Measurements from ENCODE around the gene MAP2K6.
A peak's percentile ranks its signal among the peaks of the same experiment; 100 is the strongest.

The MAP2K6 gene

DNA sequence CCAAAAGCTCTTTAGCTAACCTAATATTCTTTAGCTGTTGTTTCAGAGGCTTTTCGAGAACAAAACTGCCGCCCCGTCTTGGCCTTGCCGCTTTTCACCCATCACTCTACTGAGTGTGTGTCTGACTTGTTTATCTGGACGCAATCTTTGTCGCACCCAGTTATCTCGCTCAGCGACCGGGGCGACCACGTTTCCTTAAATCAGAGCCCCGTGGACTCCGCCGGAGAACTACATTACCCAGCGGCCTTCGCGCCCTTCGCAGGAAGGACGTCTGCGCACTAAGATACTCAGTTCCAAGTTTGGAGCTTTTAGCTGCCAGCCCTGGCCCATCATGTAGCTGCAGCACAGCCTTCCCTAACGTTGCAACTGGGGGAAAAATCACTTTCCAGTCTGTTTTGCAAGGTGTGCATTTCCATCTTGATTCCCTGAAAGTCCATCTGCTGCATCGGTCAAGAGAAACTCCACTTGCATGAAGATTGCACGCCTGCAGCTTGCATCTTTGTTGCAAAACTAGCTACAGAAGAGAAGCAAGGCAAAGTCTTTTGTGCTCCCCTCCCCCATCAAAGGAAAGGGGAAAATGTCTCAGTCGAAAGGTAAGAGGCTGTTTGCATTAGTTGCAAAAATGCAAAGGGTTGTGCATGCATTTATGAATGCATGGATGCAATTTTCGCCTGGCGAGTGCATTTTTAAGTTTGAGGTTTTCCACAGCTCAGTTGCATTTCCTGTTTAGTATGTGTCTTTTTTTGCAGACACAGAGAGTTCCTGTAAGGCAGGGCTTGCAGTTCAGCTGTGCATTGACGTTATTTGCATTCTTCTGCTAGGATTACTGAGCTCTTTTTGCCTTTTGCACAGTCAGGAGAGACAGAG, at the start of gene MAP2K6:
TSS of gene MAP2K6 (plus strand) at position 290 of the 867 bp plus-strand sequence. CDS start at position 578, 288 bp downstream.
- H3K36me3 ChIP-seq (ENCODE audit: control insufficient read depth in 2 of 2, insufficient read depth in 2 of 2, low read length in 2 of 2): no peaks in the 10 kb centered on the region
- peak within 1 kb of the TSS; percentile 18 for H3K27ac ChIP-seq (ENCODE audit: low read length)
- peak within 1 kb of the TSS; percentile 92 to 95 for H3K4me3 ChIP-seq (ENCODE audit: low read length in 2 of 2)
- peaks cover 12% of the 10 kb centered on the region for H3K4me1 ChIP-seq (ENCODE audit: control insufficient read depth, insufficient read depth, low read length)
- no peaks in the 10 kb centered on the region for H3K9me3 ChIP-seq (ENCODE audit: control insufficient read depth in 2 of 2, low read length in 2 of 2)
- H3K9ac ChIP-seq (ENCODE audit: low read length in 2 of 2): peak within 1 kb of the TSS; percentile 59 to 74
- no peaks in the 10 kb centered on the region for H3K27me3 ChIP-seq (ENCODE audit: control insufficient read depth in 1 of 2, insufficient read depth in 2 of 2, low read length in 2 of 2)

DNA sequence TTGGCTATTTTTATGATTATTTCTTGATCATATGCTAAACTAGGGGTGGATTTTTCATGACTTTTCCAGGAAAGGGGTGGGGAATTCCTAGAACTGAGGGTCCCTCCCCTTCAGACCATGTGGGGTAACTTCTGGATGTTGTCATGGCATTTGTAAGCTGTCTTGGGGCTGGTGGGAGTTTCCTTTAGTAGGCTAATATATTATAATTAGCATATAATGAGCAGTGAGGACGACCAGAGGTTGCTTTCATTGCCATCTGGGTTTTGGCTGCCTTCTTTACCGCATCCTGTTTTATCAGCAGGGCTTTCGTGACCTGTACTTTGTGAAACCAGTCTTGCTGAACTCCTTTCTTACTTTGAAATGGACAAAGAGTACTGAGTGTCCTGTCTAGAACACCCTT, 47.2 kb upstream of the MAP2K6 start:
- H3K4me3 ChIP-seq (ENCODE audit: low read length in 2 of 2): no peak overlapping the region
- H3K4me1 ChIP-seq (ENCODE audit: control insufficient read depth, insufficient read depth, low read length): no peaks in the 10 kb centered on the region
- H3K27ac ChIP-seq (ENCODE audit: low read length): no peak overlapping the region
- no peaks in the 10 kb centered on the region for H3K36me3 ChIP-seq (ENCODE audit: control insufficient read depth in 2 of 2, insufficient read depth in 2 of 2, low read length in 2 of 2)
- H3K9ac ChIP-seq (ENCODE audit: low read length in 2 of 2): no peak overlapping the region
- H3K27me3 ChIP-seq (ENCODE audit: control insufficient read depth in 1 of 2, insufficient read depth in 2 of 2, low read length in 2 of 2): no peaks in the 10 kb centered on the region
- H3K9me3 ChIP-seq (ENCODE audit: control insufficient read depth in 2 of 2, low read length in 2 of 2): no peaks in the 10 kb centered on the region

DNA sequence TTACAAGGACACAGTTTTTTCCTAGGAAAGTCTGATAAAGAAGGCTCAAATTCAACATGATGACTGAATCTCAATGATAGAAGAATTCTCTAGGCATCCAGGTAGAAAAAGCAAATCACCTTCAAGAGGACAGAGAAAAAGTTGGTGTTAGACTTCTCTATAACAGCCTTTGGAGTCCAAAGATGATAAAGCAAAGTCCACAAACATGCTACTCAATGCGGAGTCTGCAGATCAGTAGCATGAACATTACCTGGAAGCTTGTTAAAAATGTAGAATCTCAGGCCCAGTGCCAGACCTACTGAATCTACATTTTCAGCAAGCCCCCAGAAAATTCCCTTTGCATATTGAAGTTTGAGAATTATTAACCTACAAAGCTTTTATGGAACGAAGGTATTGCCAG, 41.4 kb upstream of the MAP2K6 start:
- H3K4me3 ChIP-seq (ENCODE audit: low read length in 2 of 2): no peak overlapping the region
- H3K9me3 ChIP-seq (ENCODE audit: control insufficient read depth in 2 of 2, low read length in 2 of 2): no peaks in the 10 kb centered on the region
- no peaks in the 10 kb centered on the region for H3K36me3 ChIP-seq (ENCODE audit: control insufficient read depth in 2 of 2, insufficient read depth in 2 of 2, low read length in 2 of 2)
- no peaks in the 10 kb centered on the region for H3K27me3 ChIP-seq (ENCODE audit: control insufficient read depth in 1 of 2, insufficient read depth in 2 of 2, low read length in 2 of 2)
- no peak overlapping the region for H3K27ac ChIP-seq (ENCODE audit: low read length)
- H3K4me1 ChIP-seq (ENCODE audit: control insufficient read depth, insufficient read depth, low read length): no peaks in the 10 kb centered on the region
- H3K9ac ChIP-seq (ENCODE audit: low read length in 2 of 2): no peak overlapping the region

DNA sequence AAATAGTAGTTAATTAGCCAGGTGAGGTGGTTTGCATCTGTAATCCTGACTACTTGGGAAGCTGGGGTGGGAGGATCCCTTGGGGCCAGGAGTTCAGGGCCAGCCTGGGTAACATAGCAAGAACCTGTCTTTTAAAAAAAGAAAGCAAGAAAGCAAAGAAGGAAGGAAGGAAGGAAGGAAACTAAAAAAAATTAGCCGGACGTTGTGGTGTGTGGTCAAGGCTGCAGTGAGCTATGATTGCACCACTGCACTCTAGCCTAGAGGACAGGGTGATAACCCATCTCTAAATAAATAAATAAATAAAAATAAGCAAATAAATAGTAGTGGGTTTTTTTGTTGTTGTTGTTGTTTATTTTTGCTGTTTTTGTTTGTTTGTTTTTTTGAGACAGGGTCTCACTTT, 39.3 kb upstream of the MAP2K6 start:
- Histone ChIP-seq H3K9me3 (ENCODE audit: control insufficient read depth in 2 of 2, low read length in 2 of 2) (no peaks in the 10 kb centered on the region), H3K27ac (ENCODE audit: low read length) (no peak overlapping the region), H3K9ac (ENCODE audit: low read length in 2 of 2) (no peak overlapping the region), H3K27me3 (ENCODE audit: control insufficient read depth in 1 of 2, insufficient read depth in 2 of 2, low read length in 2 of 2) (no peaks in the 10 kb centered on the region), H3K4me1 (ENCODE audit: control insufficient read depth, insufficient read depth, low read length) (no peaks in the 10 kb centered on the region), H3K36me3 (ENCODE audit: control insufficient read depth in 2 of 2, insufficient read depth in 2 of 2, low read length in 2 of 2) (no peaks in the 10 kb centered on the region), H3K4me3 (ENCODE audit: low read length in 2 of 2) (no peak overlapping the region)

DNA sequence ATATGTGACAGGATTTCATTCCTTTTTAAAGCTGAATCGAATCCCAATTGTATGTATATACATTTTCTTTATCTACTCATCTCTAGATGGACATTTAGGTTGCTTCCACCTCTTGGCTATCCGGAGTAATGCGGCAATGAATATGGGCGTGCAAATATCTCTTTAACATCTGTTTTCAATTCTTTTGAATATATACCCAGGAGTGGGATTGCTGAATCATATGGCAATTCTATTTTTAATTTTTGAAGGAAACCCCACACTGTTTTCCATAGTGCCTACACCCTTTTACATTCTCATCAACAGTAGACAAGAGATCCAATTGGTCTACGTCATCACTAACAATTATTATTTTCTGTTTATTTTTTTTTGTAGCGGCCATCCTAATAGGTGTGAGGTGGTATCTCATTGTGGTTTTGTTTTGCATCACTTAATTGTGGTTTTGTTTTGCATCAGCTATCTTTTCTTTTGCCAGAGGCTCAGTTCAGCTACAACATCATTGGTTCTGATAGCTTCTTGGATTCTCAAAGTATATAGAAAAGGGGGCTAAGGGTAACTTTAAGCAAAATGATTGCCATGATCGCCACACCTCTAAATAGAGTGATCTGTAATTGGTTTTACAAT, 25.6 kb upstream of the MAP2K6 start:
- Histone ChIP-seq H3K9ac (ENCODE audit: low read length in 2 of 2) (no peak overlapping the region), H3K4me3 (ENCODE audit: low read length in 2 of 2) (no peak overlapping the region), H3K9me3 (ENCODE audit: control insufficient read depth in 2 of 2, low read length in 2 of 2) (no peaks in the 10 kb centered on the region), H3K36me3 (ENCODE audit: control insufficient read depth in 2 of 2, insufficient read depth in 2 of 2, low read length in 2 of 2) (no peaks in the 10 kb centered on the region), H3K27ac (ENCODE audit: low read length) (no peak overlapping the region), H3K27me3 (ENCODE audit: control insufficient read depth in 1 of 2, insufficient read depth in 2 of 2, low read length in 2 of 2) (no peaks in the 10 kb centered on the region), H3K4me1 (ENCODE audit: control insufficient read depth, insufficient read depth, low read length) (no peaks in the 10 kb centered on the region)

DNA sequence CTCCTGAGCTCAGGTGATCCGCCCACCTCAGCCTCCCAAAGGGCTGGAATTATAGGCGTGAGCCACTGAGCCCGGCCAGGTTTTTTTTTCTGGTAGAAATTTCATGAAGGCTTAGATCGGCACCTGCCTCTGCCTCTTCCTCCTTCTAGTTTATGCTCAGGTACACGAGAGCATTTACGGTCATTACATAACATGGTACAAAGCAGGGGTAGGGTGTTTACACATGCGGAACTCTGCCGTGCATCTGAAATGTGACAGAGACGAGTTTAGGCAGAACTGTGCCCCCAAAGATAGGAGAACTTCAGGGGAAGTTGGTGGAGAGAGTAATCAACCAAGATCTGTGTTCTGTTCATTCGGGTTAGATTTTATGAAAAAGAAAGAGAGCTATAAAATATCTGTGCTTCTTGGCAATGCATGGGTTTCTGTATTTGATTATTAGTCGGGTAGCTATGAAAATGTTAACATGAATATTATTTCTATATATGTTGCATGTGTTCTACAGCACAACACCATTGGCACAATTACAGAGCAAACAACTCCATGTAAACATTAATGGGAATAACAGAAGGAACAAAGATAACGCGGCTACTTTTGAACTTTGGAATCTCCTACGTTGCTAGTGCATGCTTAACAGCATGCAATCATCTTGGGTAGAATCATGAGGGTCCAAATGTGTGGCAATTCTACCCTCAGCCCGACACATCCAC, 23.5 kb upstream of the MAP2K6 start:
- no peak overlapping the region for H3K4me3 ChIP-seq (ENCODE audit: low read length in 2 of 2)
- no peaks in the 10 kb centered on the region for H3K27me3 ChIP-seq (ENCODE audit: control insufficient read depth in 1 of 2, insufficient read depth in 2 of 2, low read length in 2 of 2)
- no peak overlapping the region for H3K9ac ChIP-seq (ENCODE audit: low read length in 2 of 2)
- H3K9me3 ChIP-seq (ENCODE audit: control insufficient read depth in 2 of 2, low read length in 2 of 2): no peaks in the 10 kb centered on the region
- no peak overlapping the region for H3K27ac ChIP-seq (ENCODE audit: low read length)
- H3K36me3 ChIP-seq (ENCODE audit: control insufficient read depth in 2 of 2, insufficient read depth in 2 of 2, low read length in 2 of 2): no peaks in the 10 kb centered on the region
- H3K4me1 ChIP-seq (ENCODE audit: control insufficient read depth, insufficient read depth, low read length): no peaks in the 10 kb centered on the region

DNA sequence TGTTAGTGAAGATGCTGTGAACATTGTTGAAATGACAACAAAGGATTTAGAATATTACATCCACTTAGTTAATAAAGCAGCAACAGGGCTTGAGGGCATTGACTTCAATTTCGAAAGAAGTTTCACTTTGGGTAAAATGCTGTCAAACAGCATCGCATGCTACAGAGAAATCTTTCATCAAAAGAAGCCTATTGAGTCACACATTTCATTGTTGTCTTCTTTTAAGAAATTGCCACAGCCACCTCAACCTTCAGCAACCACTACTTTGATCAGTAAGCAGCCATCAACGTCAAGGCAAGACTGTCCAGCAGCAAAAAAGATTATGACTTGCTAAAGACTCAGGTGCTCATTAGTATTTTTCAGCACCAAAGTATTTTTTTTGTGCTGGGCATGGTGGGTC, 13.2 kb upstream of the MAP2K6 start:
- no peaks in the 10 kb centered on the region for H3K36me3 ChIP-seq (ENCODE audit: control insufficient read depth in 2 of 2, insufficient read depth in 2 of 2, low read length in 2 of 2)
- H3K9me3 ChIP-seq (ENCODE audit: control insufficient read depth in 2 of 2, low read length in 2 of 2): no peaks in the 10 kb centered on the region
- H3K4me3 ChIP-seq (ENCODE audit: low read length in 2 of 2): no peak overlapping the region
- H3K9ac ChIP-seq (ENCODE audit: low read length in 2 of 2): no peak overlapping the region
- no peaks in the 10 kb centered on the region for H3K4me1 ChIP-seq (ENCODE audit: control insufficient read depth, insufficient read depth, low read length)
- no peak overlapping the region for H3K27ac ChIP-seq (ENCODE audit: low read length)
- H3K27me3 ChIP-seq (ENCODE audit: control insufficient read depth in 1 of 2, insufficient read depth in 2 of 2, low read length in 2 of 2): no peaks in the 10 kb centered on the region

DNA sequence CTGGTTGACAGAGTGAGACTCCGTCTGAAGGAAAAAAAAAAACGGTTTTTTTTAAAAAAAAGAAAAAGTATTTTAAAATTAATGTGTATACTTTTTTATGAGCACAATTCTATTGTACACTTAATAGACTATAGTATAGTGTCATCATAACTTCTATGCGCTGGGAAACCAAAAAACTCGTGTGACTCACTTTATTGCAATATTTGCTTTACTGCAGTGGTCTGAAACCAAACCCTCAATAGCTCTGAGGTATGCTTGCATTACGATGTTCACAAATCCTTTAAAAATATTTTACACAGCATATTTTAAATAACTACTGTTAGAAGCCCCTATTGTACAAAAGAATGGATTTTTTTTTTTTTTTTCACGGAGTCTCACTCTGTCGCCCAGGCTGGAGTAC, 12.4 kb upstream of the MAP2K6 start:
- H3K27me3 ChIP-seq (ENCODE audit: control insufficient read depth in 1 of 2, insufficient read depth in 2 of 2, low read length in 2 of 2): no peaks in the 10 kb centered on the region
- no peaks in the 10 kb centered on the region for H3K4me1 ChIP-seq (ENCODE audit: control insufficient read depth, insufficient read depth, low read length)
- no peaks in the 10 kb centered on the region for H3K36me3 ChIP-seq (ENCODE audit: control insufficient read depth in 2 of 2, insufficient read depth in 2 of 2, low read length in 2 of 2)
- H3K9ac ChIP-seq (ENCODE audit: low read length in 2 of 2): no peak overlapping the region
- H3K27ac ChIP-seq (ENCODE audit: low read length): no peak overlapping the region
- no peak overlapping the region for H3K4me3 ChIP-seq (ENCODE audit: low read length in 2 of 2)
- no peaks in the 10 kb centered on the region for H3K9me3 ChIP-seq (ENCODE audit: control insufficient read depth in 2 of 2, low read length in 2 of 2)

DNA sequence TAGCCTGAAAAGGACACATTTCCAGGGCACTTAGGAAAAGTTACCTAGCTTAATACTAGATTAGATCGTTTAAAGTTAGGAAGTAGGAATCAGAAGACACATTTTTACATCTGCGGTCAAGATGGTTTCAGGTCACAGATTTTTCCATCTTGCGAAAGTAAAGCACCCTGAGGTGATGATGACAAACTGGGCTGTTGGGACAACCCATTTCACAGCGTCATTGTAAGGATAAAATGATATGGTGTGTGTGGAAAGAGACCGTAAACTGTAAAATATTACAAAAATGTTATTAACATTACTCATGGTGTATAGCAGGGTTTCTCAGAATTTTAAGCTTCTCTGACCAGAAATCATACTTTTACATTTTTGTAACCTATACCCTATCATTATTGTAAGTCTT, 10.1 kb upstream of the MAP2K6 start:
- no peaks in the 10 kb centered on the region for H3K27me3 ChIP-seq (ENCODE audit: control insufficient read depth in 1 of 2, insufficient read depth in 2 of 2, low read length in 2 of 2)
- no peak overlapping the region for H3K27ac ChIP-seq (ENCODE audit: low read length)
- no peaks in the 10 kb centered on the region for H3K36me3 ChIP-seq (ENCODE audit: control insufficient read depth in 2 of 2, insufficient read depth in 2 of 2, low read length in 2 of 2)
- no peak overlapping the region for H3K9ac ChIP-seq (ENCODE audit: low read length in 2 of 2)
- no peak overlapping the region for H3K4me3 ChIP-seq (ENCODE audit: low read length in 2 of 2)
- H3K9me3 ChIP-seq (ENCODE audit: control insufficient read depth in 2 of 2, low read length in 2 of 2): no peaks in the 10 kb centered on the region
- no peaks in the 10 kb centered on the region for H3K4me1 ChIP-seq (ENCODE audit: control insufficient read depth, insufficient read depth, low read length)

DNA sequence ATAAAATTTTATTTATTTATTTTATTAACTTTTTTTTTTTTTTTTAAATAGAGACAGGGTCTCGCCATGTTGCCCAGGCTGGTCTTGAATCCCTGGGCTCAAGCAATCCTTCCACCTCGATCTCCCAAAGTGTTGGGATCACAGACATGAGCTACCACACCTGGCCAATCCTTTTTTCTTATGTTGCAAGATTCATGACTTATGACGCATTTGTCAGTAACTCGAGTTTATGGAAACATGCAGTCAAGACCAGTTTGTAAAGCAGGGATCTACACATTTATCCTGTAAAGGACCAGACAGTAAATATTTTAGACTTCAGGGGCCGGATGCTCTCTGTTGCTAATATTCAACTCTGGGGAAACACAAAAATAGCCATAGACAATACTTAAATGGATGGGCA, 9.4 kb upstream of the MAP2K6 start:
- H3K9ac ChIP-seq (ENCODE audit: low read length in 2 of 2): no peak overlapping the region
- no peak overlapping the region for H3K4me3 ChIP-seq (ENCODE audit: low read length in 2 of 2)
- H3K27ac ChIP-seq (ENCODE audit: low read length): no peak overlapping the region
- no peaks in the 10 kb centered on the region for H3K36me3 ChIP-seq (ENCODE audit: control insufficient read depth in 2 of 2, insufficient read depth in 2 of 2, low read length in 2 of 2)
- no peaks in the 10 kb centered on the region for H3K9me3 ChIP-seq (ENCODE audit: control insufficient read depth in 2 of 2, low read length in 2 of 2)
- H3K4me1 ChIP-seq (ENCODE audit: control insufficient read depth, insufficient read depth, low read length): no peaks in the 10 kb centered on the region
- no peaks in the 10 kb centered on the region for H3K27me3 ChIP-seq (ENCODE audit: control insufficient read depth in 1 of 2, insufficient read depth in 2 of 2, low read length in 2 of 2)

Measured in stomach smooth muscle (tissue), 2 donors.